Ovary (tissue), 9 donors: ENCODE measurements around the gene MAPRE3. TPM values are rescaled to one million over a fixed set of nuclear protein-coding genes. Genes with fewer than 3 reads are reported as not detected.

Experiments used
- DNase-seq, 5 donors: peaks; one replicate each; pipeline ENCODE4 v3.0.0-alpha.2; 2019 to 2020
- H3K27ac ChIP-seq, 2 donors: fragments of 200-600 bp; one replicate each; pipeline versions ENCODE4 v1.5.1 to v1.8.0; 2019 to 2022
- H3K27me3 ChIP-seq: fragments of 200-600 bp; one replicate; pipeline ENCODE4 v1.8.0; 2022
- H3K36me3 ChIP-seq: fragments of 200-600 bp; sonication (generic); one replicate; pipeline ENCODE4 v1.5.1; 2019
- H3K4me1 ChIP-seq: one replicate; pipeline ENCODE4 v1.8.1; 2013; ENCODE audit warnings: mild to moderate bottlenecking, moderate library complexity; ENCODE audit not compliant: insufficient read depth
- H3K4me3 ChIP-seq: fragments of 200-600 bp; sonication (generic); one replicate; pipeline ENCODE4 v1.5.1; 2017
- H3K9me3 ChIP-seq, 2 donors: fragments of 200-600 bp in 1 of 2; sonication (generic) in 1 of 2; one replicate each; pipeline versions ENCODE4 v1.5.1 to v1.8.1; 2013 to 2019; ENCODE audit warnings: mild to moderate bottlenecking in 1 of 2, moderate library complexity in 1 of 2
- EP300 ChIP-seq: sonication (generic); formaldehyde crosslinking; IDR thresholded peaks from one replicate; pipeline ENCODE4 v1.6.1; 2017; ENCODE audit warnings: antibody characterized with exemption
- POLR2A ChIP-seq: fragments of 450-650 bp; IDR thresholded peaks from one replicate; pipeline ENCODE4 v1.6.1; 2017; ENCODE audit warnings: antibody characterized with exemption, mild to moderate bottlenecking, moderate library complexity
- WGBS, 3 donors: extraction: QIAGEN DNeasy Blood & Tissue Kit in 1 of 3; methylation state at CpG; one replicate each; pipeline versions ENCODE4 v1.1.5 to v1.1.7; 2013 to 2017; 5-methylcytosine and 5-hydroxymethylcytosine counted together
- intact Hi-C, 4 donors: fragments of 100-400 bp; cut with DNase I; formaldehyde crosslinking; loops; one replicate each; pipeline versions ENCODE4 v1.11.0 to v1.15.1; 2022 to 2023
- polyA plus RNA-seq, 2 donors: library from polyadenylated mRNA; stranded (reverse); fragments of 200-250 nt in 1 of 2; fragments of 350-450 nt in 1 of 2; fragmentation: Illumina TruSeq in 1 of 2; extraction: RNeasy Lipid Tissue Mini Kit (QIAGEN cat#74804) in 1 of 2; gene quantifications; one replicate each; pipeline ENCODE4 v1.2.3, GENCODE V29; 2013 to 2014
- total RNA-seq, 7 donors: library from RNA; depleted of rRNA in 2 of 7; stranded (reverse); fragments of >200 nt in 2 of 7; fragmentation: NEBNext Ultra II Directional in 3 of 7; extraction: Animal tissue kit (Norgen Biotek cat#: 25700) in 3 of 7; gene quantifications; one replicate each; pipeline versions ENCODE4 v1.1.0 to v1.2.4, GENCODE V29; 2016 to 2023
- TF ChIP-seq, protein P1 (sequence below), 3 donors: fragments of 450-650 bp in 2 of 3; fragments of 200-600 bp in 1 of 3; IDR thresholded peaks; one replicate each; pipeline versions ENCODE4 v1.5.1 to v1.8.0; 2016 to 2022; ENCODE audit warnings: antibody characterized with exemption in 3 of 3, mild to moderate bottlenecking in 1 of 3
- donor health status: DM: no; HTN: no; CAD: no; lungs with moderate emphysema.
- donor health status: DM: no; HTN: no; CAD: no.
- donor health status: Bipolar disorder and iron deficiency.
- donor health status: DM: yes; HTN: yes; CAD: no.
- donor health status: DM: no; HTN: no; CAD: no.
- donor health status: DM: yes; HTN: yes; CAD: no.

Gene MAPRE3
- total and polyA plus RNA-seq, 9 donors, result 23.8 to 51.8 (median 34.3) TPM

DNA sequence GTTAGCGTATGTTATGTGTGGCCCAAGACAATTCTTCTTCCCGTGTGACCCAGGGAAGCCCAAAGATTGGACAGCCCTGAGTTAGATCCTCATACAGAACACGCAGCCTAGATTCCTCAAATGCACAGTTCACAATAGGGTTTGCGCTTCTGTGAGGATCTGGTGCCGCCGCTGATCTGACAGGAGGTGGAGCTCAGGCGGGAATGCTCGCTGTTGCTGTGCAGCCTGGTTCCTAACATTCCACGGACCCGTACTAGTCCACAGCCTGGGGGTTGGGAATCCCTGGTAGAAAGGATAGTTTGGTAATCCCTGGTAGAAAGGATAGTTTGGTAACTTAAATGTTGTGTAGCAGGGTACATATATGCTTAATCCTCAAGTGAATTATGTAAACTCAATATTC, 27.0 kb downstream of the MAPRE3 start:
- Histone ChIP-seq H3K27me3 (no peaks in the 10 kb centered on the region), H3K27ac (no peak overlapping the region), H3K36me3 (no peaks in the 10 kb centered on the region), H3K9me3 (no peaks in the 10 kb centered on the region), H3K4me1 (peaks cover 4% of the 10 kb centered on the region), H3K4me3 (no peak overlapping the region)
- no peak for DNase-seq
- TF ChIP-seq POLR2A (no peak), EP300 (no peak)
- TF ChIP-seq, protein P1, sequence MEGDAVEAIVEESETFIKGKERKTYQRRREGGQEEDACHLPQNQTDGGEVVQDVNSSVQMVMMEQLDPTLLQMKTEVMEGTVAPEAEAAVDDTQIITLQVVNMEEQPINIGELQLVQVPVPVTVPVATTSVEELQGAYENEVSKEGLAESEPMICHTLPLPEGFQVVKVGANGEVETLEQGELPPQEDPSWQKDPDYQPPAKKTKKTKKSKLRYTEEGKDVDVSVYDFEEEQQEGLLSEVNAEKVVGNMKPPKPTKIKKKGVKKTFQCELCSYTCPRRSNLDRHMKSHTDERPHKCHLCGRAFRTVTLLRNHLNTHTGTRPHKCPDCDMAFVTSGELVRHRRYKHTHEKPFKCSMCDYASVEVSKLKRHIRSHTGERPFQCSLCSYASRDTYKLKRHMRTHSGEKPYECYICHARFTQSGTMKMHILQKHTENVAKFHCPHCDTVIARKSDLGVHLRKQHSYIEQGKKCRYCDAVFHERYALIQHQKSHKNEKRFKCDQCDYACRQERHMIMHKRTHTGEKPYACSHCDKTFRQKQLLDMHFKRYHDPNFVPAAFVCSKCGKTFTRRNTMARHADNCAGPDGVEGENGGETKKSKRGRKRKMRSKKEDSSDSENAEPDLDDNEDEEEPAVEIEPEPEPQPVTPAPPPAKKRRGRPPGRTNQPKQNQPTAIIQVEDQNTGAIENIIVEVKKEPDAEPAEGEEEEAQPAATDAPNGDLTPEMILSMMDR (IDR thresholded peaks at IDR 0.05), result no peak
- intact Hi-C loops, result no loop called here
- WGBS, 3 donors, result 78 to 90% (median 87%) methylated on average over 10 of the region's 10 CpGs

DNA sequence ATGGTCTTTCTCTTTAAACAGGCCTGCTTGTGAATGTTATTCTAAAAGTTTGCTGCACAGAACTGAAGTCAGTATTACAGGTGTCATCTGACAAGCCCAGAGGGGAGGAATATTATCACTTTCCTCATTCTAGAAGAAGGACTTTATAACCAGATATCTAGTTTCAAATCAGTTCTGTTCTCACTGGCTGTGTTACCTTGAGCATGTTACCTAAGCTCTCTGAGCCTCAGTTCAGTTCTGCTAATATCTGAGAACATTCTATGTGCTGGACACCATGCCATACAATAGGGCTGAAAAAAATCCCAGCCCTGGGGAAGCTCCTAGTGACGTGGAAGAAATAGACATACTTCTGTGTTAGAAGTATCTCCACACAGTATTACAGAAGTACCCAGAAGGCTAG, 27.9 kb downstream of the MAPRE3 start:
- H3K27ac ChIP-seq, result no peak overlapping the region
- WGBS, 3 donors, result 76 to 88% (median 83%) methylated on average over 1 of the region's 1 CpG
- no peaks in the 10 kb centered on the region for H3K9me3 ChIP-seq
- H3K4me1 ChIP-seq, result peaks cover 7% of the 10 kb centered on the region
- no peaks in the 10 kb centered on the region for H3K27me3 ChIP-seq
- intact Hi-C loops, result no loop called here
- DNase-seq, result no peak
- TF ChIP-seq, protein P1 (IDR thresholded peaks at IDR 0.05), result no peak
- TF ChIP-seq POLR2A, result no peak
- TF ChIP-seq EP300, result no peak
- H3K36me3 ChIP-seq, result no peaks in the 10 kb centered on the region
- no peak overlapping the region for H3K4me3 ChIP-seq

DNA sequence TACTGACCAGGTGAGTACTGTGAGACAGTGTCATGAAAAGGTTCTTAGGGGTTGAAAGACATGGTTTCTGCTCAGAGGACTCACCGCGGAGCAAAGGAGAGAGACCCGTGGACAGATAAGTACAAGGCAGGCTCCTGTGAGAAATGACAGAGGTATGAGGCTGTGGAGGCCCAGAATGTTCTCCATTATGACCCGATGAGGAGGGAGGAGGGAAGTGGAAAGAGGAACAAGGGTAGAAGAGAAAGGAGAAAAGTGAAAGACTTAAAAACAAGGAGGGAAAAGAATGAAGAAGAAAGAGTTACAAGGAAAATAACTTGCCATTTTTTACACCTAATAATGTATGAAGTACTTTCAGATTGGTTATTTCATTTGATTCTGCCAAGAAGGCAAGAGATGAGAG, 29.8 kb downstream of the MAPRE3 start:
- H3K4me3 ChIP-seq, result no peak overlapping the region
- peaks cover 13% of the 10 kb centered on the region for H3K4me1 ChIP-seq
- no peaks in the 10 kb centered on the region for H3K9me3 ChIP-seq
- no peaks in the 10 kb centered on the region for H3K36me3 ChIP-seq
- TF ChIP-seq EP300 (no peak), POLR2A (no peak)
- TF ChIP-seq, protein P1 (IDR thresholded peaks at IDR 0.05), result no peak
- intact Hi-C loops, result no loop called here
- no peak for DNase-seq
- H3K27me3 ChIP-seq, result no peaks in the 10 kb centered on the region
- H3K27ac ChIP-seq, result no peak overlapping the region
- WGBS, 3 donors, result 76 to 78% (median 76%) methylated on average over 4 of the region's 4 CpGs

DNA sequence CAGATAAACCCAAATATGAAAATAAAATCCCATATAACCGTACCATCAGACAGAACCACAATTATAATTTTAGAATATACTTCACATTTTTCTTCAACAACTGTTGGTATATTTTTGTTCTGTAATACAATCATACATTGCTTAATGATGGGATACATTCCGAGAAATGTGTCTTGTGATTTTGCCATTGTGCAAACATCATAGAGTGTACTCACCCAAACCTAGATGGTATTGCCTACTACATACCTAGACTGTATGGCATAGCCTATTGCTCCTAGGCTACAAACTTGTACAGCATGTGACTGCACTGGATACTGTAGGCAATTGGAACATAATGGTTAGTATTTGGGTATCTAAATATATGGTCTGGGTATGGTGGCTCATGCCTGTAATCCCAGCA, 30.6 kb downstream of the MAPRE3 start:
- no peak overlapping the region for H3K27ac ChIP-seq
- H3K4me1 ChIP-seq, result peaks cover 13% of the 10 kb centered on the region
- WGBS, 3 donors, result 90 to 94% (median 94%) methylated on average over 2 of the region's 2 CpGs
- intact Hi-C loops, result no loop called here
- no peak for DNase-seq
- no peaks in the 10 kb centered on the region for H3K9me3 ChIP-seq
- H3K4me3 ChIP-seq, result no peak overlapping the region
- H3K27me3 ChIP-seq, result no peaks in the 10 kb centered on the region
- no peaks in the 10 kb centered on the region for H3K36me3 ChIP-seq
- no peak for TF ChIP-seq POLR2A
- TF ChIP-seq EP300, result no peak
- TF ChIP-seq, protein P1 (IDR thresholded peaks at IDR 0.05), result no peak
